ENCODE results near the gene EIF2S1.

Gene EIF2S1

GRCh38 chr14:67424539-67424938, 64.4 kb downstream of the EIF2S1 start:
- in situ Hi-C loops (cut with MboI; ENCODE audit: low pct_unique_long_range_greater_than_20kb, low sequenced_read_pairs, unreplicated experiment) = loop anchor here (10.0 kb wide), 1 partner anchor 140 kb away; no protein-coding TSS in a partner anchor
- DNase-seq (ENCODE audit: low spot score) = no peak
- no peak for TF ChIP-seq CTCF (IDR thresholded peaks at IDR 0.05; ENCODE audit: extremely low read depth, insufficient read depth, missing control alignments)

GRCh38 chr14:67425608-67426007, 65.5 kb downstream of the EIF2S1 start:
- TF ChIP-seq CTCF (IDR thresholded peaks at IDR 0.05; ENCODE audit: extremely low read depth, insufficient read depth, missing control alignments) = no peak
- in situ Hi-C loops (cut with MboI; ENCODE audit: low pct_unique_long_range_greater_than_20kb, low sequenced_read_pairs, unreplicated experiment) = loop anchor here (10.0 kb wide), 1 partner anchor 139 kb away; no protein-coding TSS in a partner anchor
- no peak for DNase-seq (ENCODE audit: low spot score)

GRCh38 chr14:67426161-67426560, 66.0 kb downstream of the EIF2S1 start:
- TF ChIP-seq CTCF (IDR thresholded peaks at IDR 0.05; ENCODE audit: extremely low read depth, insufficient read depth, missing control alignments) = no peak
- in situ Hi-C loops (cut with MboI; ENCODE audit: low pct_unique_long_range_greater_than_20kb, low sequenced_read_pairs, unreplicated experiment) = loop anchor here (10.0 kb wide), 1 partner anchor 139 kb away; no protein-coding TSS in a partner anchor
- no peak for DNase-seq (ENCODE audit: low spot score)

GRCh38 chr14:67426983-67427606, 67.0 kb downstream of the EIF2S1 start:
- in situ Hi-C loops (cut with MboI; ENCODE audit: low pct_unique_long_range_greater_than_20kb, low sequenced_read_pairs, unreplicated experiment) = loop anchor here (10.0 kb wide), 1 partner anchor 138 kb away; no protein-coding TSS in a partner anchor
- DNase-seq (ENCODE audit: low spot score) = peak; percentile 85
- peak; percentile 85 for TF ChIP-seq CTCF (IDR thresholded peaks at IDR 0.05; ENCODE audit: extremely low read depth, insufficient read depth, missing control alignments)

- no peak for DNase-seq (ENCODE audit: low spot score)
- TF ChIP-seq CTCF (IDR thresholded peaks at IDR 0.05; ENCODE audit: extremely low read depth, insufficient read depth, missing control alignments) = no peak
- in situ Hi-C loops (cut with MboI; ENCODE audit: low pct_unique_long_range_greater_than_20kb, low sequenced_read_pairs, unreplicated experiment) = loop anchor here (10.0 kb wide), 1 partner anchor 136 kb away; no protein-coding TSS in a partner anchor
Measured at GRCh38 chr14:67428501-67429031, 68.4 kb downstream of the EIF2S1 start.

- DNase-seq (ENCODE audit: low spot score) = no peak
- TF ChIP-seq CTCF (IDR thresholded peaks at IDR 0.05; ENCODE audit: extremely low read depth, insufficient read depth, missing control alignments) = no peak
- in situ Hi-C loops (cut with MboI; ENCODE audit: low pct_unique_long_range_greater_than_20kb, low sequenced_read_pairs, unreplicated experiment) = loop anchor here (10.0 kb wide), 1 partner anchor 135 kb away; no protein-coding TSS in a partner anchor
Measured at GRCh38 chr14:67429510-67430205, 69.5 kb downstream of the EIF2S1 start.
